Central memory CD8-positive, alpha-beta T cell (primary cell): ENCODE data around the gene UGT1A5.
"Not testable (repeated sequence)": the region's sequence is repeated elsewhere in the genome, so short reads cannot be mapped to it uniquely, and the experiment has no call there.

Source experiments
- ATAC-seq: fragments of 150-1000 bp; cut with Tn5 transposase; replicated peaks from 2 replicates; pipeline ENCODE4 v1.10.0; 2022; ENCODE audit warnings: mild to moderate bottlenecking, moderate FRiP score, moderate number of reproducible peaks; ENCODE audit not compliant: poor library complexity, severe bottlenecking; ENCODE audit errors: extremely low read depth
- DNase-seq, 2 donors: peaks; one replicate each; pipeline ENCODE4 v3.0.0; 2021; ENCODE audit warnings: low spot score in 2 of 2
- H3K27ac Mint-ChIP-seq: one replicate; pipeline ENCODE4 v1.8.0; 2022; ENCODE audit warnings: low read depth, mild to moderate bottlenecking, moderate library complexity, mixed read lengths
- H3K27me3 Mint-ChIP-seq: one replicate; pipeline ENCODE4 v1.8.0; 2022; ENCODE audit warnings: mixed read lengths
- H3K36me3 Mint-ChIP-seq: one replicate; pipeline ENCODE4 v1.8.0; 2022; ENCODE audit warnings: mild to moderate bottlenecking, moderate library complexity, mixed read lengths; ENCODE audit not compliant: insufficient read depth
- H3K4me1 Mint-ChIP-seq: one replicate; pipeline ENCODE4 v1.8.0; 2022; ENCODE audit warnings: mixed read lengths
- H3K4me3 Mint-ChIP-seq: one replicate; pipeline ENCODE4 v1.8.0; 2022; ENCODE audit warnings: mild to moderate bottlenecking, moderate library complexity, mixed read lengths
- H3K9me3 Mint-ChIP-seq: one replicate; pipeline ENCODE4 v1.8.0; 2022; ENCODE audit warnings: mixed read lengths

The UGT1A5 gene

GRCh38 chr2:233702238-233702637 lies 10.5 kb upstream of the UGT1A5 start:
- Mint-ChIP-seq H3K9me3 (peaks cover 6% of the 10 kb centered on the region), H3K4me3 (no peak overlapping the region), H3K27me3 (peaks cover 48% of the 10 kb centered on the region), H3K36me3 (no peaks in the 10 kb centered on the region), H3K4me1 (no peaks in the 10 kb centered on the region), H3K27ac (no peak overlapping the region)
- ATAC-seq (no peak), DNase-seq (no peak)

DNA sequence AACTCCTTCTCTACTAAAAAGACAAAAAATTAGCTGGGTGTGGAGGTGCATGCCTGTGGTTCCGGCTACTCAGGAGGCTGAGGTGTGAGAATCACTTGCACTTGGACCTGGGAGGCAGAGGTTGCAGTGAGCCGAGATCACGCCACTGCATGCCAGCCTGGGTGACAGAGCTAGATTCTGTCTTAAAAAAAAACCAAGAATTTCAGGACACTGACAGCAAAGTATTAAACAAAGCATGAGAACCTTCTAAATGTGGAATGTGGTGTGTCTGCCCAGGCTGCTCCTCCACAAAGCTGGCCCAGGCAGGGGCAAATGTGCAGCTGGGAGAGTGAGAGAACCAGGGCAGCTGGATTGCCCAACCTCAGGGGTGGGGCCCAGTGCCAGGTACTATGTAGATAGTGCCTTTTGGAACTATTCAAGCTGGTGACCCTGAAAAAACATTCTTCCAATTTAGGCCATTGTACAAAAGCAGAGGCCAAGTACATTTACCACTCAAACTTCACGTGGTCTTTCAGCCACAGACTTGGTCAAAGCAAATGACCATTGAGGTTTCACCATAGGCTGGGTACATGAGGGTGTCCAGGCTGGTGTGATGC lies 6.7 kb upstream of the UGT1A5 start:
- Mint-ChIP-seq H3K4me3 (no peak overlapping the region), H3K36me3 (no peaks in the 10 kb centered on the region), H3K27me3 (peaks cover 64% of the 10 kb centered on the region), H3K27ac (no peak overlapping the region), H3K9me3 (peaks cover 6% of the 10 kb centered on the region), H3K4me1 (no peaks in the 10 kb centered on the region)
- no peak for DNase-seq
- no peak for ATAC-seq

- ATAC-seq (no peak), DNase-seq (no peak)
- Mint-ChIP-seq H3K27ac (no peak overlapping the region), H3K4me1 (no peaks in the 10 kb centered on the region), H3K9me3 (peaks cover 6% of the 10 kb centered on the region), H3K4me3 (no peak overlapping the region), H3K27me3 (peaks cover 71% of the 10 kb centered on the region), H3K36me3 (no peaks in the 10 kb centered on the region)
Observed at GRCh38 chr2:233706720-233707119, 6.0 kb upstream of the UGT1A5 start.

DNA sequence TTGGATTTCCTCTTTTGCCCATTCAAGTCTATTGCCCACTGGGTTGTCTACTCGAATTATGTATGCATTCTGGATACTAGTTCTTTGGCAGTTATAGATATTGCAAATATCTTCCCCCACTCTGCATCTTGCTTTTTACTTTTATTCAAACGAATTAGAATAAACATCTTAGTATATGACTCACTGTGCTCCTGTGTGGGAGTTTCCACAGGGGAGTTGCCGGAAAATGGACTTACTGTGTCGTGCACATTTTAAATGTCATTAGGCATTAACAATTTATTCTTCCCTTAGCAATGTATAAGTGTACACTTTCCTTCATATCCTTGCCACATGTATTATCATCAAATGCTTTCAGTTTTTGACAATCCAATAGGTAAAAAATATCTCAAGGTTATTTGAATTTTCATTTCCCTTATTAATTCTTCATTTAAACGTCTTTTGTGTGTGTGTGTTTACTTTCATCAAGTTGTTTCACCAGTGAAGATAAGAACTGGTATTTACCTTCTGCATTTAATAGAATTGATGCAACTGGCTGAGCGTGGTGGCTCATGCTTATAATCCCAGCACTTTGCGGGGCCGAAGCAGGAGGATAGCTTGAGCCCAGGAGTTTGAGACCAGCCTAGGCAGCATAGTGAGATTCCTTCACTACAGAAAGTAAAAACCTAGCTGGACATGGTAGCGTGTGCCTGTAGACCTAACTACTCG lies 4.6 kb upstream of the UGT1A5 start:
- ATAC-seq (no peak), DNase-seq (no peak)
- no peaks in the 10 kb centered on the region for H3K36me3 Mint-ChIP-seq
- peaks cover 6% of the 10 kb centered on the region for H3K9me3 Mint-ChIP-seq
- H3K27ac Mint-ChIP-seq: no peak overlapping the region
- H3K4me1 Mint-ChIP-seq: no peaks in the 10 kb centered on the region
- no peak overlapping the region for H3K4me3 Mint-ChIP-seq
- H3K27me3 Mint-ChIP-seq: peaks cover 84% of the 10 kb centered on the region

- Mint-ChIP-seq H3K4me3 (no peak overlapping the region), H3K36me3 (no peaks in the 10 kb centered on the region), H3K9me3 (peaks cover 4% of the 10 kb centered on the region), H3K27ac (no peak overlapping the region), H3K27me3 (peaks cover 83% of the 10 kb centered on the region), H3K4me1 (no peaks in the 10 kb centered on the region)
- ATAC-seq (no peak), DNase-seq (no peak)
Observed at GRCh38 chr2:233708942-233709341, 3.8 kb upstream of the UGT1A5 start.

GRCh38 chr2:233711312-233712008 lies 1.2 kb upstream of the UGT1A5 start:
- H3K4me1 Mint-ChIP-seq: no peaks in the 10 kb centered on the region
- H3K27ac Mint-ChIP-seq: no peak overlapping the region
- no peak for ATAC-seq

GRCh38 chr2:233713262-233713615 lies 532 bp downstream of the UGT1A5 start:
- Mint-ChIP-seq H3K4me3 (no peak overlapping the region), H3K9me3 (no peaks in the 10 kb centered on the region), H3K4me1 (no peaks in the 10 kb centered on the region), H3K36me3 (no peaks in the 10 kb centered on the region), H3K27ac (no peak overlapping the region), H3K27me3 (peaks cover 81% of the 10 kb centered on the region)
- ATAC-seq (no peak), DNase-seq (no peak)

More at GRCh38 chr2:233711312-233712008, 1.2 kb upstream of the UGT1A5 start:
- peaks cover 78% of the 10 kb centered on the region for H3K27me3 Mint-ChIP-seq
- H3K4me3 Mint-ChIP-seq: no peak overlapping the region
- DNase-seq: peak; percentile 29 to 49
- H3K9me3 Mint-ChIP-seq: no peaks in the 10 kb centered on the region
- no peaks in the 10 kb centered on the region for H3K36me3 Mint-ChIP-seq

DNA sequence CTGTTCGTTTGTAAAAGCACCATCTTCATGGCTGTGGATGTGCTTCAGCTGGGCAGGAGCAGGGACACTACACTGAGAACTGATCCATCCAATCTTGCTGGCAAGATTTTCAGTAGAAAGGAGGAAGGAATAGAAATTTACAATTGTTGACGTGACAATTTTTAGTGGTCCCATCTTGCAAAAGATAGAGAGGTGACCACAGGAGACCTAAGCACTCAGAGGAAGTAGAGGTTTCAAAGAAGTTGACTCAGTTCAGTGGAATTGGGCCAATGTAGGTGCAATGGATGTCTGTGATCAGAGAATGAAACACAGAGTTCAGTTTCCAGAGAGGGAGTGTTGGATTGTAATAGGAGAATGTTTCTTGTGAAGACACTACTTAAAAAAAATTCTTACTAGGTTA lies 1.4 kb downstream of the UGT1A5 start:
- Mint-ChIP-seq H3K27me3 (peaks cover 82% of the 10 kb centered on the region), H3K4me3 (no peak overlapping the region), H3K36me3 (no peaks in the 10 kb centered on the region), H3K27ac (no peak overlapping the region), H3K9me3 (no peaks in the 10 kb centered on the region), H3K4me1 (no peaks in the 10 kb centered on the region)
- ATAC-seq (no peak), DNase-seq (no peak)

- H3K27me3 Mint-ChIP-seq: peaks cover 58% of the 10 kb centered on the region
- H3K9me3 Mint-ChIP-seq: no peaks in the 10 kb centered on the region
Observed at GRCh38 chr2:233718552-233718951, 5.8 kb downstream of the UGT1A5 start, which contains the start of gene UGT1A4. Gene UGT1A4 (plus strand): TSS chr2:233718736. CDS start chr2:233718821, 85 bp downstream.

DNA sequence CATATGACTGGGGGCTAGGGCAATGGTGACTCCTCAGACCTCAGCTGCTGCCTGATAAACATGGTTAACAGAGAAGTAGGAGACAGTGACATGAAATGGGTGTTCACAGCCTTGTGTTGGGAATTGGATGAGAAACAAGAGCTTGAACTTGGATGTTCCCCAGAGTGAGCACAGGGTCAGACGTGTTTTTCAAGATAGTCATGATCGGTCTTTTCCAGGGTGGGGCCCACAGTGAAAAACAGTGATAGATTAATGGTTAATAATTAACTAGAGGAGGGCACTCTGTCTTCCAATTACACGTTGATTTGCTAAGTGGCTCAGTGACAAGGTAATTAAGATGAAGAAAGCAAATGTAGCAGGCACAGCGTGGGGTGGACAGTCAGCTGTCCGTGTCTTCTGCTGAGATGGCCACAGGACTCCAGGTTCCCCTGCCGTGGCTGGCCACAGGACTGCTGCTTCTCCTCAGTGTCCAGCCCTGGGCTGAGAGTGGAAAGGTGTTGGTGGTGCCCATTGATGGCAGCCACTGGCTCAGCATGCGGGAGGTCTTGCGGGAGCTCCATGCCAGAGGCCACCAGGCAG lies 16.1 kb downstream of the UGT1A5 start, which contains the start of gene UGT1A3:
Gene UGT1A3, plus strand, starts transcription at position 320 of the 579 bp plus-strand sequence. Its CDS starts 85 bp downstream, at position 405.
- no peaks in the 10 kb centered on the region for H3K36me3 Mint-ChIP-seq
- H3K9me3 Mint-ChIP-seq: no peaks in the 10 kb centered on the region
- DNase-seq (no peak), ATAC-seq (no peak)
- H3K4me1 Mint-ChIP-seq: no peaks in the 10 kb centered on the region
- H3K27ac Mint-ChIP-seq: no peak within 1 kb of the TSS
- peaks cover 71% of the 10 kb centered on the region for H3K27me3 Mint-ChIP-seq
- H3K4me3 Mint-ChIP-seq: no peak within 1 kb of the TSS

More at GRCh38 chr2:233718552-233718951, 5.8 kb downstream of the UGT1A5 start, which contains the start of gene UGT1A4:
- H3K4me1 Mint-ChIP-seq: no peaks in the 10 kb centered on the region
- no peak within 1 kb of the TSS for H3K27ac Mint-ChIP-seq
- no peak for ATAC-seq
- no peak within 1 kb of the TSS for H3K4me3 Mint-ChIP-seq
- H3K36me3 Mint-ChIP-seq: no peaks in the 10 kb centered on the region
- DNase-seq: no peak

DNA sequence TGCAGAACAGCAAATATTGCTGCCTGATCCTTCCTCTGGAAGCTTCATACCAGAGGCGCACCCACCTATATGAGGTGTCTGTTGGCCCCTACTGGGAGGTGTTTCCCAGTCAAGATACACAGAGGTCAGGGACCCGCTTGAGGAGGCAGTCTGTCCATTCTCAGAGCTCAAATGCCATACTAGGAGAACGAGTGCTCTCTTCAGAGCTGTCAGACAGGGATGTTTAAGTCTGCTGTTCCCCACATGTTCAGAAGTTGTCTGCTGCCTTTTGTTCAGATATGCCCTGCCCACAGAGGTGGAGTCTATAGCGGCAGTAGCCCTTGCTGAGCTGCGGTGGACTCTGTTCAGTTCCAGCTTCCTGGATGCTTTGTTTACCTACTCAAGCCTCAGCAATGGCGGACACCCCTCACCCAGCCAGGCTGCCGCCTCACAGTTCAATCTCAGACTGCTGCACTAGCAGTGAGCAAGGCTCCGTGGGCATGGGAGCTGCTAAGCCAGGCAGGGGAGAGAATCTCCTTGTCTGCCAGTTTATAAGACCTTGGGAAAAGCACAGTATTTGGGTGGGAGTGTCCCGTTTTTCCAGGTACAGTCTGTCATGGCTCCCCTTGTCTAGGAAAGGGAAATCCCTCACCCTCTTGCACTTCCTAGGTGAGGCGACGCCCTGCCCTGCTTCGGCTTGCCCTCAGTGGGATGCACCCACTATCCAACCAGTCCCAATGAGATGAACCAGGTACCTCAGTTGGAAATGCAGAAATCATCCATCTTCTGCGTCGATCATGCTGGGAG lies 24.4 kb downstream of the UGT1A5 start:
- peaks cover 82% of the 10 kb centered on the region for H3K27me3 Mint-ChIP-seq
- not testable (repeated sequence) for H3K4me1 Mint-ChIP-seq, ATAC-seq, H3K36me3 Mint-ChIP-seq, DNase-seq, H3K4me3 Mint-ChIP-seq, H3K9me3 Mint-ChIP-seq, H3K27ac Mint-ChIP-seq

GRCh38 chr2:233740870-233741269 lies 28.2 kb downstream of the UGT1A5 start:
- Mint-ChIP-seq H3K36me3 (no peaks in the 10 kb centered on the region), H3K9me3 (no peaks in the 10 kb centered on the region)

More at GRCh38 chr2:233740870-233741269, 28.2 kb downstream of the UGT1A5 start:
- ATAC-seq: no peak
- no peak for DNase-seq
- H3K4me3 Mint-ChIP-seq: no peak overlapping the region
- H3K27me3 Mint-ChIP-seq: peaks cover 55% of the 10 kb centered on the region
- H3K4me1 Mint-ChIP-seq: no peaks in the 10 kb centered on the region
- H3K27ac Mint-ChIP-seq: no peak overlapping the region
